GM12892 (cell line): ENCODE results near the gene FRMD5.
"Not testable (repeated sequence)": the region's sequence is repeated elsewhere in the genome, so short reads cannot be mapped to it uniquely, and the experiment has no call there.

Source experiments
- POLR2A ChIP-seq: IDR thresholded peaks from 2 replicates; pipeline ENCODE4 v1.6.1; 2011; ENCODE audit warnings: low read depth, low read length, control low read depth
- TAF1 ChIP-seq: IDR thresholded peaks from 2 replicates; pipeline ENCODE4 v1.6.1; 2011; ENCODE audit warnings: low read depth, mild to moderate bottlenecking, control low read depth, low read length, borderline replicate concordance

DNA sequence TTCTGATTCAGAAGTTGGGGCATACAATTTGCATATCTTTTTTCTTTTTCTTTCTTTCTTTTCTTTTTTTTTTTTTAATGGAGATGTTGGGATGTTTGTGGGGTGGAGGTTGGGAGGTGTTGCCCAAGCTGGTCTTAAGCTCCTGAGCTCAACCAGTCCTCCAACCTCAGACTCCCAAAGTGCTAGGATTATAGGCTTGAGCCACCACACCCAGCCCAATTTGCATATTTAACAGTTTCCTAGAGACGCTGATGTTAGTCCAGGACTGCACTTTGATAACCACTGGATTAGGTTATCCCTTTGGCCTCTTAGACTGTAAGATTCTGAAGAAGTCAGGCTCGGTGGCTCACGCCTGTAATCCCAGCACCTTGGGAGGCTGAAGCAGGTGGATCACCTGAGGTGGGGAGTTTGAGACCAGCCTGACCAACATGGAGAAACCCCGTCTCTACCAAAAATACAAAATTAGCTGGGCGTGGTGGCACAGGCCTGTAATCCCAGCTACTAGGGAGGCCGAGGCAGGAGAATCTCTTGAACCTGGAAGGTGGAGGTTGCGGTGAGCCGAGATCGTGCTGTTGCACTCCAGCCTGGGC, 365.0 kb downstream of the FRMD5 start:
- not testable (repeated sequence) for TF ChIP-seq TAF1, POLR2A
